Lung (tissue), 12 donors: ENCODE results near the gene PLP1. TPM values are rescaled to one million over a fixed set of nuclear protein-coding genes. Genes with fewer than 3 reads are reported as not detected.
"Not testable (repeated sequence)": the region's sequence is repeated elsewhere in the genome, so short reads cannot be mapped to it uniquely, and the experiment has no call there.

ENCODE experiments used
- ATAC-seq: fragments of 200-7000 bp; cut with Tn5 transposase; one replicate; pipeline ENCODE4 v1.9.1; 2020; ENCODE audit warnings: moderate number of reproducible peaks; ENCODE audit not compliant: insufficient read depth, low FRiP score
- DNase-seq, 3 donors: peaks; one replicate each; pipeline ENCODE4 v3.0.0-alpha.2; 2013 to 2017
- H3K27ac ChIP-seq, 2 donors: one replicate each; pipeline ENCODE4 v1.5.1; 2013; ENCODE audit warnings: mild to moderate bottlenecking in 2 of 2, moderate library complexity in 2 of 2, control low read depth in 1 of 2, inconsistent platforms in 1 of 2, low read depth in 1 of 2, low read length in 1 of 2
- H3K27me3 ChIP-seq, 3 donors: one replicate each; pipeline ENCODE4 v1.5.1; 2013; ENCODE audit warnings: low read length in 2 of 3; ENCODE audit not compliant: control insufficient read depth in 3 of 3, insufficient read depth in 3 of 3
- H3K36me3 ChIP-seq, 4 donors: one replicate each; pipeline ENCODE4 v1.5.1; 2013; ENCODE audit warnings: low read length in 4 of 4, mild to moderate bottlenecking in 1 of 4, moderate library complexity in 1 of 4; ENCODE audit not compliant: control insufficient read depth in 4 of 4, insufficient read depth in 4 of 4
- H3K4me1 ChIP-seq, 5 donors: one replicate each; pipeline ENCODE4 v1.5.1; 2013; ENCODE audit warnings: low read length in 5 of 5, mild to moderate bottlenecking in 2 of 5, moderate library complexity in 1 of 5; ENCODE audit not compliant: control insufficient read depth in 5 of 5, insufficient read depth in 5 of 5
- H3K4me3 ChIP-seq: one replicate; pipeline ENCODE4 v1.5.1; 2013; ENCODE audit warnings: mild to moderate bottlenecking, control low read depth, moderate library complexity
- H3K9ac ChIP-seq, 2 donors: one replicate each; pipeline ENCODE4 v1.5.1; 2013; ENCODE audit warnings: low read length in 2 of 2, control low read depth in 1 of 2; ENCODE audit not compliant: insufficient read depth in 1 of 2
- H3K9me3 ChIP-seq, 4 donors: one replicate each; pipeline ENCODE4 v1.5.1; 2013; ENCODE audit warnings: low read length in 3 of 4, mild to moderate bottlenecking in 1 of 4, moderate library complexity in 1 of 4; ENCODE audit not compliant: control insufficient read depth in 4 of 4, insufficient read depth in 3 of 4
- CTCF ChIP-seq: IDR thresholded peaks from 2 replicates; pipeline ENCODE4 v1.5.1; 2012; ENCODE audit warnings: mild to moderate bottlenecking; ENCODE audit errors: control extremely low read depth, extremely low read depth
- WGBS, 2 donors: extraction: QIAGEN DNeasy Blood & Tissue Kit; methylation state at CpG; one replicate each; pipeline ENCODE4 v1.1.7; 2013; 5-methylcytosine and 5-hydroxymethylcytosine counted together
- polyA plus RNA-seq, 2 donors: library from polyadenylated mRNA; stranded (reverse); fragments of 200-250 nt; gene quantifications; one replicate each; pipeline ENCODE4 v1.2.1, GENCODE V29; 2013
- total RNA-seq, 2 donors: library from RNA; depleted of rRNA in 1 of 2; stranded (reverse); fragments of >200 nt in 1 of 2; gene quantifications; one replicate each; pipeline ENCODE4 v1.2.1, GENCODE V29; 2014 to 2021
- donor health status: control.
- donor health status: control.
- donor health status: Bipolar disorder and iron deficiency.
- donor health status: healthy.
- donor health status: DM: yes; HTN: yes; CAD: no.

PLP1 gene
- total and polyA plus RNA-seq, 4 donors: 0.06 to 9.3 (median 0.34) TPM

- WGBS, 2 donors: 51 to 74% methylated on average over 4 of the region's 4 CpGs
- Histone ChIP-seq H3K27me3 (peaks cover 4 to 44% (median 14%) of the 10 kb centered on the region in 3 donors), H3K4me1 (no peaks in the 10 kb centered on the region), H3K9me3 (no peaks in the 10 kb centered on the region), H3K36me3 (no peaks in the 10 kb centered on the region), H3K27ac (no peak overlapping the region), H3K4me3 (no peak overlapping the region), H3K9ac (no peak overlapping the region)
- no peak for ATAC-seq
- no peak for TF ChIP-seq CTCF
- no peak for DNase-seq
These were observed 30.3 kb downstream of the PLP1 start for GRCh38 chrX:103806862-103807474.

- 63 to 84% methylated on average over 3 of the region's 3 CpGs for WGBS, 2 donors
- H3K4me3 ChIP-seq: no peak overlapping the region
- H3K27ac ChIP-seq: no peak overlapping the region
- ATAC-seq (no peak), DNase-seq (no peak)
- no peaks in the 10 kb centered on the region for H3K36me3 ChIP-seq
- no peak for TF ChIP-seq CTCF
- H3K27me3 ChIP-seq: peaks cover 4 to 43% (median 6%) of the 10 kb centered on the region in 3 donors
- no peaks in the 10 kb centered on the region for H3K4me1 ChIP-seq
- H3K9me3 ChIP-seq: no peaks in the 10 kb centered on the region
- H3K9ac ChIP-seq: no peak overlapping the region
These were observed 35.2 kb downstream of the PLP1 start for GRCh38 chrX:103811858-103812257.

- H3K9me3 ChIP-seq, ATAC-seq, H3K4me1 ChIP-seq, H3K9ac ChIP-seq, H3K4me3 ChIP-seq, H3K27ac ChIP-seq, H3K36me3 ChIP-seq: not testable (repeated sequence)
- peak in 1 of 3 donors; percentile 2 for DNase-seq
- WGBS, 2 donors: 43 to 47% methylated on average over 5 of the region's 5 CpGs
- H3K27me3 ChIP-seq: peaks cover 0 to 34% (median 3%) of the 10 kb centered on the region in 3 donors
These were observed 40.5 kb downstream of the PLP1 start for GRCh38 chrX:103817101-103817500.

- Histone ChIP-seq H3K27ac (no peak overlapping the region), H3K9ac (no peak overlapping the region), H3K4me1 (no peaks in the 10 kb centered on the region), H3K9me3 (no peaks in the 10 kb centered on the region), H3K36me3 (no peaks in the 10 kb centered on the region), H3K4me3 (no peak overlapping the region), H3K27me3 (peaks cover 0 to 30% (median 3%) of the 10 kb centered on the region in 3 donors)
- ATAC-seq (no peak), DNase-seq (peak in 2 of 3 donors; percentile 73 to 79)
- WGBS, 2 donors: 20 to 27% methylated on average over 5 of the region's 5 CpGs
- TF ChIP-seq CTCF: peak; percentile 59
These were observed 40.9 kb downstream of the PLP1 start for GRCh38 chrX:103817502-103817901.
